Measurements from ENCODE around the gene ZNF365. TPM values are rescaled to one million over a fixed set of nuclear protein-coding genes. Genes with fewer than 3 reads are reported as not detected.
"Not testable (repeated sequence)": the region's sequence is repeated elsewhere in the genome, so short reads cannot be mapped to it uniquely, and the experiment has no call there.

Gene ZNF365
- total RNA-seq, 1 donor from 2014 or later: 6.0 TPM

- Mint-ChIP-seq H3K4me3 (ENCODE audit: unreplicated experiment) (no peak overlapping the region), H3K27ac (ENCODE audit: unreplicated experiment) (no peak overlapping the region), H3K4me1 (ENCODE audit: low read depth) (peaks cover 4% of the 10 kb centered on the region), H3K36me3 (ENCODE audit: low read depth) (peaks cover 18% of the 10 kb centered on the region), H3K27me3 (ENCODE audit: low read depth) (no peaks in the 10 kb centered on the region), H3K9me3 (ENCODE audit: low read depth) (peaks cover 12% of the 10 kb centered on the region)
- no peak for DNase-seq (ENCODE audit: low spot score)
- TF ChIP-seq CTCF (IDR thresholded peaks at IDR 0.05): peak; percentile 19
Observed at GRCh38 chr10:62394556-62395018, 20.4 kb downstream of the ZNF365 start.

DNA sequence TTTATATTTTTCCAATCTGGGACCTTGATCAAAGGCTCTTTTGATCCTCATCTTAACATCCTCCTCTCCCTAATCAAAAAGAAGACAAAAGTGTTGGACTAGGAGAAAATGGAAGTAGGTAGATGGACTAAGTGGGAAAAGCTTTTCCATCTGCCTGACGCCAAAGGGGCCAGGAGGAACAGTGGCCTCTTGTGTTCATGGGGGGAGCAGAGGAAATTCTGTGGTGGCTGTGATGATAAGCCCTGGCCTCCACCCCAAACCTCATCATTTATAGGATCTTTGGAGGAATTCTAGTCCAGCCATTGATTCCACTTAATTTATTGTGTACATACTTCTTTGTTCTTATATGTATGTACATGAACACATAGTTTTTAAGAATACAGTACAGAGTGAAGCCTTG is 21.7 kb downstream of the ZNF365 start:
- no peak for DNase-seq (ENCODE audit: low spot score)
- Mint-ChIP-seq H3K27me3 (ENCODE audit: low read depth) (no peaks in the 10 kb centered on the region), H3K9me3 (ENCODE audit: low read depth) (peaks cover 12% of the 10 kb centered on the region), H3K27ac (ENCODE audit: unreplicated experiment) (no peak overlapping the region), H3K4me1 (ENCODE audit: low read depth) (peaks cover 4% of the 10 kb centered on the region), H3K36me3 (ENCODE audit: low read depth) (peaks cover 16% of the 10 kb centered on the region), H3K4me3 (ENCODE audit: unreplicated experiment) (no peak overlapping the region)
- TF ChIP-seq CTCF (IDR thresholded peaks at IDR 0.05): no peak

DNA sequence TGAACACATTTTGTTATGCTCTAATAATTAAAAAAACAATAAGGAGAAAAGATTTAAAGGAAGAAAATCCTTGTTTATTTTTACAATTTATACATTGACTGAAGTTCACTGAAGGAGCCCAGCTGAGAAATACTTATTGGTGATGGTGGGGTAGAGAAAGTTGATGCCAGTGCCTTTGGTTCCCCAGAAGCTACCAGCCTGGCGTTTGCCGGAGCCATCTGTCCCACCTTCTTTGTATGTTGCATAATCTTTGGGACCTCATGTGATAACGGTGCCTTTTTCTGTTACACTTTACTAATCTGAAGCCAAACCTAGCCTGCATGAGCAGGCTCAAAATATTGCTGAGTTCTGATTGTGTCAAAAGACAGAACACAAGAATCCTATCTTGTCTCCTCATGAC is 22.7 kb downstream of the ZNF365 start:
- Mint-ChIP-seq H3K4me1 (ENCODE audit: low read depth) (peaks cover 4% of the 10 kb centered on the region), H3K36me3 (ENCODE audit: low read depth) (peaks cover 16% of the 10 kb centered on the region), H3K27me3 (ENCODE audit: low read depth) (no peaks in the 10 kb centered on the region), H3K4me3 (ENCODE audit: unreplicated experiment) (no peak overlapping the region), H3K9me3 (ENCODE audit: low read depth) (peaks cover 4% of the 10 kb centered on the region), H3K27ac (ENCODE audit: unreplicated experiment) (no peak overlapping the region)
- DNase-seq (ENCODE audit: low spot score): no peak
- TF ChIP-seq CTCF (IDR thresholded peaks at IDR 0.05): no peak

DNA sequence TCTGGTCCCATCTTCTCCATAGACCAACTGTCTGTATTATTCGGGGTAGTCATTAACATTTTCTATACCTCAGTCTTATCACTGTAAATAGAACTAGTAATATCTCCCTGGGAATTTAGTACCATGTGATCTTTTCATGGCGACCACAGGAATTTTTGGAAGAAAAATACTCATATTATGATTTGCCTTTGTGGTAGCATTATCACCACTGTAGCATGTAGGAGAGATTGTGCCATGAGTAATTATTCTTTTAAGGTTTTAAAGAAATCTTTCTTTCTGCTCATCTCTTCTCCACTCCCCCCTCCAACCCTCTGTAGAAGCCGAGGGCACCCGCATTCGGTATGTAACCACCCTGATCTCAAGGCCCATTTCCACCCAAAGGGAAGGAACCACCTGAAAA is 25.0 kb downstream of the ZNF365 start:
- no peak overlapping the region for H3K4me3 Mint-ChIP-seq (ENCODE audit: unreplicated experiment)
- no peaks in the 10 kb centered on the region for H3K27me3 Mint-ChIP-seq (ENCODE audit: low read depth)
- peaks cover 11% of the 10 kb centered on the region for H3K4me1 Mint-ChIP-seq (ENCODE audit: low read depth)
- peaks cover 16% of the 10 kb centered on the region for H3K36me3 Mint-ChIP-seq (ENCODE audit: low read depth)
- H3K27ac Mint-ChIP-seq (ENCODE audit: unreplicated experiment): no peak overlapping the region
- peaks cover 2% of the 10 kb centered on the region for H3K9me3 Mint-ChIP-seq (ENCODE audit: low read depth)
- DNase-seq (ENCODE audit: low spot score): no peak
- TF ChIP-seq CTCF (IDR thresholded peaks at IDR 0.05): no peak

GRCh38 chr10:62402508-62402907 is 28.3 kb downstream of the ZNF365 start:
- Mint-ChIP-seq H3K27me3 (ENCODE audit: low read depth) (no peaks in the 10 kb centered on the region), H3K9me3 (ENCODE audit: low read depth) (peaks cover 5% of the 10 kb centered on the region), H3K36me3 (ENCODE audit: low read depth) (peaks cover 12% of the 10 kb centered on the region), H3K4me1 (ENCODE audit: low read depth) (peaks cover 7% of the 10 kb centered on the region), H3K27ac (ENCODE audit: unreplicated experiment) (no peak overlapping the region), H3K4me3 (ENCODE audit: unreplicated experiment) (no peak overlapping the region)
- TF ChIP-seq CTCF (IDR thresholded peaks at IDR 0.05): no peak
- DNase-seq (ENCODE audit: low spot score): no peak

GRCh38 chr10:62410528-62410927 is 36.4 kb downstream of the ZNF365 start:
- not testable (repeated sequence) for H3K27me3 Mint-ChIP-seq (ENCODE audit: low read depth); H3K27ac Mint-ChIP-seq (ENCODE audit: unreplicated experiment); H3K36me3 Mint-ChIP-seq (ENCODE audit: low read depth); DNase-seq (ENCODE audit: low spot score); H3K4me3 Mint-ChIP-seq (ENCODE audit: unreplicated experiment); H3K4me1 Mint-ChIP-seq (ENCODE audit: low read depth)
- peaks cover 27% of the 10 kb centered on the region for H3K9me3 Mint-ChIP-seq (ENCODE audit: low read depth)

DNA sequence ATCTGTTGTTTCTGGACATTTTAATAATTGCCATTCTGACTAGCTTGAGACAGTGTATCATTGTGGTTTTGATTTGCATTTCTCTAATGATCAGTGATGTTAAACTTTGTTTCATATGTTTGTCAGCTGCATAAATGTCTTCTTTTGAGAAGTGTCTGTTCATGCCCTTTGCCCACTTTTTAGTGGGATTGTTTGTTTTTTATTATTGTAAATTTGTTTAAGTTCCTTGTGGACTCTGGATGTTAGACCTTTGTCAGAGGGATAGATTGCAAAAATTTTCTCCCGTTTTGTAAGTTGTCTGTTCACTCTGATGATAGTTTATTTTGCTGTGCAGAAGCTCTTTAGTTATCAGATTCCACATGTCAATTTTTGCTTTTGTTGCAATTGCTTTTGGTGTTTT is 36.8 kb downstream of the ZNF365 start:
- not testable (repeated sequence) for H3K27me3 Mint-ChIP-seq (ENCODE audit: low read depth)

More for the DNA sequence above, 36.8 kb downstream of the ZNF365 start:
- not testable (repeated sequence) for H3K36me3 Mint-ChIP-seq (ENCODE audit: low read depth); H3K4me1 Mint-ChIP-seq (ENCODE audit: low read depth); H3K27ac Mint-ChIP-seq (ENCODE audit: unreplicated experiment); H3K4me3 Mint-ChIP-seq (ENCODE audit: unreplicated experiment); DNase-seq (ENCODE audit: low spot score)
- H3K9me3 Mint-ChIP-seq (ENCODE audit: low read depth): peaks cover 27% of the 10 kb centered on the region
